HL-60 (cell line): ENCODE results near the gene ALPK3.

Experiments used
- DNase-seq, 2 experiments: peaks; one replicate each; pipeline ENCODE4 v3.0.0-alpha.2; 2010 to 2020; ENCODE audit warnings: low read depth in 1 of 2, low spot score in 1 of 2
- H3K27ac ChIP-seq: fragments of 250-450 bp; sonication (Bioruptor Pico); replicated peaks from 2 replicates; pipeline ENCODE4 v1.5.1; 2020; ENCODE audit warnings: mild to moderate bottlenecking, moderate library complexity
- H3K27me3 ChIP-seq: fragments of 250-450 bp; sonication (Bioruptor Pico); 2 replicates; pipeline ENCODE4 v1.5.1; 2021; ENCODE audit warnings: mild to moderate bottlenecking, moderate library complexity; ENCODE audit not compliant: insufficient read depth, poor library complexity, severe bottlenecking
- H3K4me3 ChIP-seq: replicated peaks from 2 replicates; pipeline ENCODE4 v1.5.1; 2011; ENCODE audit warnings: mild to moderate bottlenecking, control low read depth, low read length; ENCODE audit not compliant: insufficient read depth
- GABPA ChIP-seq: IDR thresholded peaks from 2 replicates; pipeline ENCODE4 v1.6.1; 2012; ENCODE audit warnings: low read depth
- POLR2AphosphoS5 ChIP-seq: IDR thresholded peaks from 2 replicates; pipeline ENCODE4 v1.6.1; 2012; ENCODE audit warnings: low read depth
- REST ChIP-seq: IDR thresholded peaks from 2 replicates; pipeline ENCODE4 v1.6.1; 2012; ENCODE audit warnings: low read depth; ENCODE audit not compliant: insufficient replicate concordance
- SPI1 ChIP-seq: IDR thresholded peaks from 2 replicates; pipeline ENCODE4 v1.6.1; 2012; ENCODE audit warnings: low read depth, mild to moderate bottlenecking, borderline replicate concordance
- TF ChIP-seq, protein P1 (sequence below): IDR thresholded peaks from one replicate; pipeline ENCODE4 v1.5.1; 2011; ENCODE audit warnings: low read length, control low read depth, inconsistent platforms; ENCODE audit not compliant: insufficient read depth

ALPK3 gene

DNA sequence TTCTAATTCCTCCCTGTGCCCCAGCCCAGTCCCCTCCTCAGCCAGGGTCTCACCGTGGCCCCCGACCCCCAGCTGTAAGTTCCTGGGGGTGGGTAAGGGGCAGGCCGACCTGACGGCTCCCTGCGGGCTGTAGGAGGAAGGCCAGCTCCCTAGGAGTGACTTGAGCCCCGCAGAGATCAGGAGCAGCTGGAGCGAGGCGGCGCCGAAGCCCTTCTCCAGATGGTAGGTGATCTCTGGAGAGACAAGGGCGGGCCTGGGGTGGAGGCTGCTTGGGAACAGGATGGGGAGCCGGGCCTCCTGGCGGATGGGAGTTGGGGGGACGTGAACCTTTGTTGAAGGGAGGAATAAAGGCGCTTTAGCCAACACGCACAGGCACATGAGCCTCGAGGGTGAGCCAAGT is 71.5 kb downstream of the ALPK3 start:
- no peaks in the 10 kb centered on the region for H3K27me3 ChIP-seq
- no peak overlapping the region for H3K4me3 ChIP-seq
- DNase-seq: no peak
- no peak overlapping the region for H3K27ac ChIP-seq
- TF ChIP-seq REST (no peak), SPI1 (no peak), POLR2AphosphoS5 (no peak), GABPA (no peak)
- TF ChIP-seq, protein P1, sequence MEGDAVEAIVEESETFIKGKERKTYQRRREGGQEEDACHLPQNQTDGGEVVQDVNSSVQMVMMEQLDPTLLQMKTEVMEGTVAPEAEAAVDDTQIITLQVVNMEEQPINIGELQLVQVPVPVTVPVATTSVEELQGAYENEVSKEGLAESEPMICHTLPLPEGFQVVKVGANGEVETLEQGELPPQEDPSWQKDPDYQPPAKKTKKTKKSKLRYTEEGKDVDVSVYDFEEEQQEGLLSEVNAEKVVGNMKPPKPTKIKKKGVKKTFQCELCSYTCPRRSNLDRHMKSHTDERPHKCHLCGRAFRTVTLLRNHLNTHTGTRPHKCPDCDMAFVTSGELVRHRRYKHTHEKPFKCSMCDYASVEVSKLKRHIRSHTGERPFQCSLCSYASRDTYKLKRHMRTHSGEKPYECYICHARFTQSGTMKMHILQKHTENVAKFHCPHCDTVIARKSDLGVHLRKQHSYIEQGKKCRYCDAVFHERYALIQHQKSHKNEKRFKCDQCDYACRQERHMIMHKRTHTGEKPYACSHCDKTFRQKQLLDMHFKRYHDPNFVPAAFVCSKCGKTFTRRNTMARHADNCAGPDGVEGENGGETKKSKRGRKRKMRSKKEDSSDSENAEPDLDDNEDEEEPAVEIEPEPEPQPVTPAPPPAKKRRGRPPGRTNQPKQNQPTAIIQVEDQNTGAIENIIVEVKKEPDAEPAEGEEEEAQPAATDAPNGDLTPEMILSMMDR: no peak

DNA sequence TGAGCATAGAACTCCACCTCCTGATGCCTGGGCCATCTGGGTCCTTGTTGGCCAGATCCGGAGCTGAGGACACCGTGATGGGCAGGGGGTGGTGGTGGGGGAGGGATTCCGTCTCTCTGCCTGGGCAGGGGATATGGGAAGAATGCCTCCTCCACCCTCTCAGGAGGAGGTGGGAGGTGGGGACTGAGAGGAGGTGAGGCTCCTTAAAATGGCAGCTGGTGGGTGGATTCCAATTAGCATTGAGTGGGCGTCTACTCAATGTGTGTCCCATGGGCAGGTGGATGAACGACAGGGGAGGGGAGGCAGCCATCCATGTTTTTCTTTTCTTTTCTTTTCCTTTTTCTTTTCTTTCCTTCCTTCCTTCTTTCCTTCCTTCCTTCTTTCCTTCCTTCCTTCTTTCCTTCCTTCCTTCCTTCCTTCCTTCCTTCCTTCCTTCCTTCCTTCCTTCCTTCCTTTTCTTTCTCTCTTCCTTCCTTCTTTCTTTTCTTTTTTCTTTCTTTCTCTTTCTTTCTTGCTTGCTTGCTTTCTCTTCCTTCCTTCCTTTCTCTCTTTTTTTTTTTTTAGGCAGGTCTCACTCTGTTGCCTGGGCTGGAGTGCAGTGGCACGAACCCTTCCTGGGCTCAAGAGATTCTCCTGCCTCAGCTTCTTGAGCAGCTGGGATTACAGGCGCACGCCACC is 72.3 kb downstream of the ALPK3 start:
- TF ChIP-seq GABPA (no peak), SPI1 (no peak)

GRCh38 chr15:84889991-84890669 is 73.0 kb downstream of the ALPK3 start:
- no peak overlapping the region for H3K27ac ChIP-seq
- H3K27me3 ChIP-seq: no peaks in the 10 kb centered on the region
- no peak for TF ChIP-seq POLR2AphosphoS5
- no peak for TF ChIP-seq REST
- TF ChIP-seq GABPA: no peak
- TF ChIP-seq, protein P1: no peak
- TF ChIP-seq SPI1: no peak
- no peak overlapping the region for H3K4me3 ChIP-seq
- DNase-seq: peak in 1 of 2 experiments; percentile 38

More for the DNA sequence above, 72.3 kb downstream of the ALPK3 start:
- DNase-seq: no peak
- H3K4me3 ChIP-seq: no peak overlapping the region
- no peak overlapping the region for H3K27ac ChIP-seq
- no peaks in the 10 kb centered on the region for H3K27me3 ChIP-seq

DNA sequence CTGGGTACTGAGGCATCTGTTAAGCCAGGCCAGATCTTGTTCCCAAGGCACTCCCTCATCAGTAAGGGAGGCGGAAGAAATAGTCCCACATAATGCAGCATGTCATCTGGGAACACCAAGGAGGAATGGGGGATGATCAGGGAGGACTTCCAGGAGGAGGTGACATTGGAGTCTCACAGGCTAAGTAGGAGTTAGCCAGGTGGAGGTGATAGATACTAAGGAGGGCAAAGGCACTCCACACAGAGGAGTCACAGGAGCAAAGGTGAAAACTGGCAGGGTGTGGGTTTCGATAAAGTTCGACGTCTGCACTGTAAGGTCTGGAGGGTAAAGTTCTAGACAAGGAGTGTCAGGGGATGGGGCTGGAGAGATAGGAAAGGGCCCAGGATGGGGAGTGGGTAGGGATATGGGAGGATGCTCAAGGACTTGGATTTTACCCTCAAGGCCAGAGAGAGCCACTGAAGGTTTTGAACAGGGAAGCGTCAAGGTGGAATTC is 73.6 kb downstream of the ALPK3 start:
- no peak for DNase-seq
- no peak overlapping the region for H3K4me3 ChIP-seq
- TF ChIP-seq, protein P1: no peak
- TF ChIP-seq GABPA (no peak), REST (no peak), SPI1 (no peak), POLR2AphosphoS5 (no peak)
- no peak overlapping the region for H3K27ac ChIP-seq
- no peaks in the 10 kb centered on the region for H3K27me3 ChIP-seq
